C4-2B (cell line): ENCODE measurements around the gene OR56B1.
"Not testable (repeated sequence)": the region's sequence is repeated elsewhere in the genome, so short reads cannot be mapped to it uniquely, and the experiment has no call there.

Experiments
- CTCF ChIP-seq: fragments of 450-650 bp; conservative IDR thresholded peaks from 2 replicates; pipeline ENCODE4 v1.5.1; 2017; ENCODE audit warnings: mild to moderate bottlenecking
- ZFX ChIP-seq: fragments of 450-650 bp; IDR thresholded peaks from 2 replicates; pipeline ENCODE4 v1.6.1; 2017

GRCh38 chr11:5691238-5691963 lies 44.8 kb upstream of the OR56B1 start:
- not testable (repeated sequence) for TF ChIP-seq CTCF, ZFX
